NCI-H446 treated with DMSO at 0.1 percent for 48 hours (cell line): Measurements from ENCODE around the gene PALLD.

ENCODE experiments used
- DNase-seq: peaks from one replicate; lab custom pipeline; 2025; lab: John Stamatoyannopoulos, UW

The PALLD gene

DNA sequence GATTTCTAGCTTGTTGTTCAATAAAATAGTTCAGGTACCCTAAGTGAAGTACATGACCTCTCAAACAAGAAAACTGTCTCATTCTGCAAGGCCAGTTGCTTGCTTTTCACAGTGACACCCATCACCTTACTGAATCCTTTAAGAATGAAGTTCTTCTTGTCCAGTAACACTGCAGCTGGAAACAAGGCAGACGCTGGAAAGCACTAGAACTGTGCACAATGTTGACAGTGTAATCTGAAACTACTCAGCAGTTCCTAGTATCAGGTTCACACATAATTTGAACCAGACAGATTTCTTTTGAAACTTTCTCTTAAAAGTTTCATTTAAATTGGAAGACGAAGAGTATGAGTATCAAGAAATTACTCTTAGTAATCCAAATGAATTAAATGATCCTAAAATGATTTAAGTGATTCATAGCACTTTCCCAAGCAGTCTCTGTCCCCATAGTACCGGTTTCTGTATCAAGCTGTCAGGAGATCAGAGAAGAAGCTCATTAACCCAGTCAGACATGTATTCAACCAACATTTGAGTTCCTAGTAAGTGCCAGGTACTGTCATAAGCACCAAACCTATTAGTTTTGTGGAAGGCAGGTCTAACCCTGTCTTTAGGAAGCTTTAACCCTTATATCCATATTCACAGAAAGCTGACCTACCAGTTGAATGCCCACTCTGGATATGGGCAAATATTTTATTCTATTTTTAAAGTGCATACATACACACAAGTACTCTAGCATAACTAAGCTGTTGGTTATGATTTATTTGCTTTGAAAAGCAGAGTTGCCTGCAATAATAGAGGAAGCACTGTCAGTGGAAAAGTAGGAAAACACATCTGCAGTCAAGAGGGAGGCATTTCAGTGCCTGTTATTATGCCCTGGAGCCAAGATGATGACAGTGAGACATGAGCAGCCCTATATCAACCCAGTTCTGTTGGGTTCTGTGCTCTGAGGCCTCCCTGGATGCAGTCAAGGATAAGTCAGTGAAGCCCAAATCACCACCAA lies 63.6 kb downstream of the PALLD start:
- DNase-seq, result no peak

DNA sequence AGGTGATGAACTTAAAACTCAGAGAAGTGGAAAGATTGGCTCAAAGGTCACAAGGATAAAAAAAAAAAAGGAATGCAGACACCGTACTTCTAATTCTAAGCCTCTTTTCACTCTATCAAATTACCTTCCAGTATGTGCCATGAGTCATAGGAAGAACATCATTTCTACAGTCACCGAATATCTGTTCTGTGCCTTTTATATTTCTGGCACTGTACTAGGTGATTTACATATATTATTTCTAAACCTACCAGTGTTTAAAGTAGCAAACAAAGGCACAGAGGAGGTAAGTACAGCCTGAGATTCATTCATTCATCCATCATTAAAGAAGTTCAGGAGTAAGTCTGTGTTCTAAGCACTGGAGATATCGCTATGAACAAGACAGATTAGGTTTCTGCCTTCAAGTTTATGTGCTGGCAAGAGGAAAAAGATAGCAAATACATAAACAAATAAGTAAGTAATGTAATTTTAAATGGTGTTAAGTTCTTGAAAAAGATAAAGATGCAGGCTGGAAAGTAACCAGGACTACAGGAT lies 65.3 kb downstream of the PALLD start:
- no peak for DNase-seq

DNA sequence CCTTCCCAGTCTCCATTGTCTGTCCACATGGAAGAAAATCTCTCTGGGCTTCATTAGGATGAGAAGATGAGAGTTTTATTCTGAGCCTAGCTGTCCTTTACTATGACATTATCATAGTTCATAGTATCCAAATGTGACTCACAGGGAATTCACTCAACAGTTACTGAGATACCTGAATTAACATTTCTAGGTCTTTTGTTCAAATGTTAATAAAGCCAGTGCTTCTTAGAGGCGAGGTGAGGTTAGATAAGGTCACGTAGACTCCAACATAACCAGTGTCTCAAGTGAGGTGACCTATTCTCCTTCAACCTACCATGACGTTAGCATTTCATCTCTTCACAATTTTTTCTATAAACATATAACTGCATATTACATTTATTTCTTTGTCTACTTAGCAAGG lies 67.2 kb downstream of the PALLD start:
- DNase-seq, result no peak

DNA sequence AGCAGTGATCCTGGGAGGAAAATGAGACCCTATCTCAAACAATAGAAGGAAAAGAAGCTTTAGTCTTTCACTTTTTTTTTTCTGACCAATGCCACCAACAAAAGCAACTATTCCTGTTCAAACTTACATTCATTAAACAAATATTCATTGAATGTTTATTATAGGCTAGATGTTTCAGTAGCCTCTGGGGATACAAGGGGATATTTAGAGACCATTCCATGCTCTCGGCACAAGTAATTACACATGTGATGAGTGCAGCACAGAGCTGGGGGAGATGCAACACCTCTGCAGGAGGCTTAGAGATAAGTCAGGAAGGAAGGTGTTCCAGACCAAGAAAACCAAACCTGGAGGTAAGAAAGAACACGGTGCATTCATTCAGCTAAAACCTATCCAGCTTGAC lies 68.3 kb downstream of the PALLD start:
- DNase-seq, result no peak

DNA sequence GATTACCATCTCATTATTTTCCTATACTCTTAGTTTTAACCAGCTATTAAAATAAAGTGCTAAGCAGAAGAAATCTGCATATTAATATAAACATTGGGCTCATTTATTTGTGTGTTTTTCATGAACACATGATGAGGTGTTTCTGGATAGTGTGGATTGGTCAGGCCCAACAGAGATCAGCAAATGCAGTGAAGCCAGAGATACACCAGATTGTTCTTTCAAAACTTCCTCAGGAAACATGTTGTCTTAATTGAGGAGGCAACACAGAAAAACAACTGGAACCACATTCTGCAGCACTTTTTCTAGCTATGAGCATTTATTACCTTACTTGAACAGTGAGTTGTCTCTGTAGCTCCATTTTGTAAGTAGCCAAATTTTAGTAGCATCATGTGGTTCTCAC lies 69.9 kb downstream of the PALLD start:
- DNase-seq, result no peak

DNA sequence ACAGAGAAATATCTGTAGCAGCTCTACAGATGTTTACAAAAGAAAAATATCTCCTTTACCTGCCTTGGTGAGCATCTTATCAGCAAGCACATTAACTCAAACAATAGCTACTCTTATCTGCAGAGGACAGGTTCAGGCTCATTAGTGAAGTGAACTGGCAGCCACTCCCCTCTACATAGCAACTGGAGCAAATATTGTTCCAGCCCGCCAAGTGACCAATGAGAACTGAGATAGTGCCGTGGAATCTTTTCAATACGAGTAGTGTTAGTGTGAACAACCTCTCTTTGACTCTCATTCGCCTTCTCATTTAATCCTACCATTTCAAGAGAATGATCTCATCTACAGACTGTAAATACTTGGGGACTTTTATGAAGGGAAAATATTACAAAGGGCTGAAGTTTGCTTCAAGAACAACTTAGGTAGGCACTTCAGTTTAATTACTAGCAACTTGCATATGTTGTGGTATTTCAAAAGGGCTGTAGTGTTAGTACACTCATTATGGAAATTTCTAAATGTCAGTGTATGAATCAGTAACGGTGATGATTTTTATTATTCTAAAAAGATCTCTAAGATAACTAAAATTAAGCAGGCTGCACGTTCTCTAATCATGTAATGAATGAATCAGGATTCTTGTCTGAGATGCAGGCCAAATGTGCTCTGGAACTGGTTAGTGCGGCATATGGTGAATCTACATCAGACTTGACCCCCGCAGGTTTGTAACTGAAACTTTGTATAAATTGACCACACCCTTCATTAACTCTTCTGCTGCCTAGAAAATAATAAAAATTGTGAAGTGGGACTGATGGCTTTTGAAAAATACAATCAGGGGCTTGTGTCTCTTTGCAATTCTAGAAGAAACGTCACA lies 72.4 kb downstream of the PALLD start:
- DNase-seq, result peak; percentile 87

DNA sequence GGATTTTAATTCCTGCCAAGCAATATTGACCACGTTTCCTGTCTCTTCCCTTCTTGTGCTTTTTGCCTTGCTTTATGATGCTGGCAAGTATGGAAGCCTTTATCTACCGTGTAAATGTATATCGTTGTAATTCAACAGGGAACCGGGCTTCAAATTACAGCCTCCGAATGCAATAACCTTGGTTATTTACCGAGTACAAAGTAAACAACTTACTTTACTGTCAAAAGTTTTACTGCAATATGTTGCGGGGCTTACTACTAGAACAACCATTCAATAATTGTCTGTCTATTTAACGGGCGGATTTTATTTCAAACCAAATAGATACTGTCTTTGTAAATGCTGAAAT lies 73.1 kb downstream of the PALLD start:
- DNase-seq, result no peak

DNA sequence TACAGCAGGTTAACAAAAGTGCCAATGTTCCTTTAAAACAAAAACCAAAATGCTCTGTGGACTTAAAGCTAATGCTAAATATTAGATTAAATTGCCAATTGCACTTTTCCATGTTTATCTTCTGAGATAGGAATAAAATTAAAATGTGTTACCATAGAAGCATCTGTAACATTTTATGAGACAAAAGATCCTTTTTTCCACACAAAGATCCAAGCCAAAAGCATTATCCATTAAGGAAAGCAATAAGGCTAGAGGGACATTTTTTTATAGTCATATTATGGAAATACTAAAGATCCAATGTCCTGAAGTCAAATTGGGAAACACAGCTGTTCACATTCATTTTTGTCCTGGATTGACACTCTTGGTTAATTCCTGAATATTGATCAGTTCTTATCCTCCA lies 73.6 kb downstream of the PALLD start:
- DNase-seq, result peak; percentile 72

DNA sequence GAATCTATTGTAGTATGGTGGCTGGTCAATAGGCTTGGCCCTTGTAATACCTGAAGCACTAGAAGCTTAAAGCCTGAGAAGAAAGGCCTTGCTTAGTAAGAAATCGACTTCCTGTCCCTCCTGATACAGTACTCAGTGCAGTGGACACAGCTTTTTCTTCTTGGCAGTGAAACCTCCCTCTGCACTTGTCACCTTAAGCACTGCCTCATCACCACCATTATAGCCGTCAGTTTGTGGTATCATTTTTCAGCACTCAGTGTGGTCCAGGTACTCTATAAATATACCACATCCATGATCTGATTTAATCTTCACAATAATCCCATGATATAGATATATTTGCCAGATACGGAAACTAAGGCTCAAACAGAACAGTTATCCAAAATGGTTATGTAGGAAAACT lies 75.2 kb downstream of the PALLD start:
- DNase-seq, result no peak

DNA sequence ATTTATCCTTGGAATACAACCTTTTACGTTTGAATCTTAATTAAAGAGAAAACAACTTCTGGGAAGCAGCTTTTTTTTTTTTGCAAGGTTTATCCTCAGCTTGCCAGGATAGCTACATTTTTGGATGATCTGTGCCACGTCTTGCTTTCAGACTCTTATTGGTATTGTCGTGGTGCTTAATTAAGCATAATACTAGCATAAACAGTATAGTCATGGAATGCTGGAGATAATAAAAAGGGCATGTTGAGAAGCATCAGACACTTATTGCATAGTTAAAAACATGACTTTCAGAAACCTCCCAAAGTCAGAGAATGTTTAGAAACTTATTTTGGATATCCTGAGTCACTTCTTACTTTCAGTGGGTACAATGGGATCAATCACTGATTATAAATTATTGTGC lies 77.0 kb downstream of the PALLD start:
- DNase-seq, result no peak

DNA sequence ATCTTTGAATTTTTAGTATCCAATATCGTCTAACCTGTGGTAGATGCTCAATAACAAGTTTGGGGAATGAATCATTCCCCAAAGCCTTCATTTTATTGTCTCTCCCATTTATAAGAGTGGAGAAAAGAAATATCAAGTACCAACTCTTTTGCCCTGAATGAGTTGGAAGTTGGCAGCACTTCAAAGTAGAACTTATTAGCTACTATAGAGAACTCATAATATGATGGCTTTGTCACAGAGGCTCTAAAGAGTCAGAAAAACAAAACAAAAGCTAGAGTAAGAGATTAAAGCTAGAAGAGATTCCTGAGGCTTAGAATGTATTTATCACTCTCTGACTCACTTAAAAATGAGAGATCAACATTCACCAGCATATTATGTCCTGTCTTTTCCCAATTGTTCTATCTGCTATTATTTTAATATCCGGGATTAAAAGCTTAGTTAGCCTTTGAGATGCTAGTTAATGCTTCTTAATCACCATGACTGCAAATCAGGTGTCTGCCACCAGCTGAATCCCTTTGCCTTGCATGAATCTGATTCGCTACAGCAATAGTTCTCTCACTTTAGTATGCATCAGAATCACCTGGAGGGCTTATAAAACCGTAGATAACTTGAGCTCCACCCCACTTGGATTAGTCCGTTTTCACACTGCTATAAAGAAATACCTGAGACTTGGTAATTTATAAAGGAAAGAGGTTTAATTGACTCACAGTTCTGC lies 77.9 kb downstream of the PALLD start:
- peak; percentile 13 for DNase-seq

DNA sequence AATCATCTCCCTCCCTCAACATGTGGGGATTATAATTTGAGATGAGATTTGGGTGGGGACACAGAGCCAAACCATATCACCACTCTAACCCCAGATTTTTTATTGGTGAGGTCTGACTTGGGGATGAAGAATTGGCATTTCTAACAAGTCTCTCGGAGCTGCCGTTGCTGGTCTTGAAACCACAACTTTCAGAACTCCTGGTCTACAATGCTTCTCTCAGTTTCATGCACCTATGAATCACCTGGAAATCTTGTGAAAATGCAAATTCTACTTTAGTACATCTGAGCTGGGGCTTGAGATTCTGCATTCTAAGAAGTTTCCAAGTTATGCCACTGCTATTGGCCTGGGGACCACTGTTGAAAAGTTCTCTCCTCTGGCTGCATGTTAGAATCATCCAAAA lies 78.6 kb downstream of the PALLD start:
- no peak for DNase-seq

DNA sequence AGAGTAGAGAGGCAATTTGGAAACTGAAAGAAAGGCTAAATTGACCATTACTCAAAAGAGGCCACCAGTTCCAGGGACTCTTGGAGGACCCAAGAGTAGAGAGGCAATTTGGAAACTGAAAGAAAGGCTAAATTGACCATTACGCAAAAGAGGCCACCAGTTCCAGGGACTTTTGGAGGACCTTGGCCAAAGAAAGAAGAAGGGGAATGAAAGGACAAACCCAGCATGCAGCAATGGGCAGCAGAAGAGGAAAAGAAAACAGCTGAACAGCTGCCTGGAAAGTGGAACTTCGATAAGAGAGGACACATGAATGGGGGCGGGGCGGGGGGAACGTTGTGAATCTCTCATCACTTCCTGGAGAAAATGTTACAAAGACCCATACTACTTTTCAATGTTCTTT lies 80.8 kb downstream of the PALLD start:
- DNase-seq, result no peak

DNA sequence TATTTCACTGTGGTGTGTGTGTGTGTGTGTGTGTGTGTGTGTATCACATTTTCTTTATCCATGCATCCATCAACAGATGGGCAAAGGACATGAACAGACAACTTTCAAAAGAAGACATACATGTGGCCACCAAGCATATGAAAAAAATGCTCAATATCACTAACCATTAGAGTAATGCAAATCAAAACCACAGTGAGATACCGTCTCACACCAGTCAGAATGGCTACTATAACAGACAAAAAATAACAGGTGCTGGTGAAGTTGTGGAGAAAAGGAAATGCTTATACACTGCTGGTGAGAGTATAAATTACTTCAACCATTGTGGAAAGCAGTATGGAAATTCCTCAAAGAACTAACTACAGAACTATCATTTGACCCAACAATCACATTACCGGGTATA lies 83.4 kb downstream of the PALLD start:
- no peak for DNase-seq

DNA sequence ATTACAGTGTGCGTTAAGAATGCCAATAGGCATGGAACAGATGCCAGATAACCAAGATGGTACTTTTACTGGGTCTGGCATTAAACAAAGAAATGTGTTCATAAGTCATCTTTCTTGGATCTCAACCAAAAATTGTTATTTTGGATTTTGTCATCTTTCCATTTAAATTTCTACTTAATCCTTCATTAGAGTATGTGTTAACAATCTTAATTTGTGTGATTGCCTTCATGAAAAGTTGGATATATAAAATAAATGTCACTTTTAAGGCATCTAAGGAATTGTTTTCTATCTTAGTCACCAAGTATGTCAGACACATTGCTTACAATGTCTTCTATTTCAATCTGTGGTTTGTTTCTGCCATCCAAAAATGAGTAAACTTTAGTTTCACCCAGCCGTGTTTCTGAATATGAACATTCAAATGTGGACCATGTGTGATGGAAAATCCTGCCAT lies 87.5 kb downstream of the PALLD start:
- DNase-seq, result peak; percentile 89

DNA sequence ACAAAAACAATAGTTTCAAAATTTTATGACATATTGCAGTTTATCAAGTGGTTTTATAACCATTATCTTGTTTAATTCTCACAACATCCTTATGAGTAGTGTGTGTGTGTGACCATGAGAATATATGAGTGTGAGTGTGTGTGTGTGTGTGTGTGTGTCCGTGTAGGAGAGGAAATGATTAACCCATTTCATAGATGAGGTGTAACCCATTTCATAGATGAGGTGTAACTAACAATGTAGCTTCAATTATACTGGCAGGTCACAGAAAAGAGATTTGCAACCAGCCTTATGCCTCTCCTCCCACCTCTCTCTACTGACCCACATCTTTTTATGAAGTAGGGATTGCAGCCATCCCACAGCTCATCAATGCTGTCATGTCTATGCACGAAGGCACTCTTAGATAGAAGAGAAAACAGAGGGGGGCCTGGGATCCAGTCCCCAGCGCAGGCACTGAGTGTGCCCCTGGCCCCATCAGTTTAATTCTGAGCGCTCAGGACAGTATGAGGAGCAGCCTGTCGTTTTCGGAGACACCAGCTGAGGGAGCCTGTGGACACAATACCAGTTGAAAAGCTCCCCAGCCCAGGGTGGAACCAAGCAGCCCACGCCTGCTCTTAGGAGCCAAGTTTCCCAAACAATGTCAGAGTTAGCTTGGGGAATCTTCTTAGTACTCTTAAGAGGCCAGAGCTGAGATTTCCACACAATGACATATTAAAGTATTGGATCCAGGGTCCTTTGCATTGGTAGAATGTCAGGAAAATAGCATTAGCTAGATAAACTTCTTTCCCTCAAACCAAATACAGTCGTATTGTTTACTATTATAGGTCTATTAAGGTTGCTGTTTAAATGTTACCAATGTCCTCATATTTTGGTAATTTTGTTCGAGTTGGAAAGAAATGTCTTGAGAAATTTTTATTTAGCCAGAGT lies 88.6 kb downstream of the PALLD start:
- DNase-seq, result peak; percentile 68

DNA sequence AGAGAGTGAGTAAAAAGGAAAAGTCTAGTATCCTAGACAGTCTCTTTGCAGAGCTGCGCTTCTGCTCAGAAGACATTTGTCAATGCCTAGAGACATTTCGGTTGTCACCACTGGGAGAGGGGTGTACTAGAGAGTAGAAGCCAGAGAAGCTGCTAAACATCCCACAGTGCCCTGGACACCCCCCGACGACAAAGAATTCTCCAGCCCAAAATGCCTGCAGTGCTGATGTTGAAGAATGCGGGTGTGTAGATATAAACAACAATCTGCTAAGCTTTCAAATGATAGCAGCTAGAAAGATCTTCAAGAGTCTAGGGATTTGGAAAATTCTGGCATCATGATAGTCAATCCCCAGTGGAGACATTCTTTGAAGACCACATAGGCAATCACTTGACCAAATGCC lies 90.1 kb downstream of the PALLD start:
- DNase-seq, result no peak

DNA sequence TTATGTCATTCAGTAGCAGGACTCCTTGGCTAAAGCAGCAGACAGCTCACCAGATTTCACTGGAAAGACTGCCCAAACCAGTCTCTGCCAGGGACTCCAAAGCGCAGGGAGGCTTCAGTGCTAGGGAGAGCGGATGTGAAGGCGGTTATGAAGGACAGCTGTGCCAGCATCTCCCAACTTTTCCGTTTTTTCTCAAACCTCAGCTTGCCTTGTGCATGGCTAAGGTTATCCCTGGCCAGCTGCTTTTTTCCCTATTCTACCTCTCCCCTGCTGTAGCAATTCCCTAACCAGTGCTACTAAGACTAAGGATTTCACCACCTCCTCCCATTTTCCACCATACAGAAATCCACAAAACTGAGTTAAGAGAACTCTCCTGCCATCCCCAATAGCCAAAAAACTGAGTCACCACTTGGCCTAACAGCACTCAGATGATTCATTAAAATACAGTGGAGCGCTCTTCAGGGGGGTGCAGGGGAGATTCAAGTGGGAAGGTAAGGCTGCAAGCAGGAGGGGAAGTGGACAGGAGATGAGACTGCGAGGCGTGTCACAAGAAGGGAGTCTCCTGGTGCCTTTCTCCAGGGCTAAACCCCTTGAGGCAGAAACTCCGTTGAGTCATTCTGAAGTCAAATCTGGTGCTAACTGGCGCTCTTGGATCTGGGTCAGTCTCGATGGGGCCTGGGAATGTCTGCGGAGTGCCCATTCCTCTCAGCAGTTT lies 90.7 kb downstream of the PALLD start:
- DNase-seq, result peak; percentile 40

DNA sequence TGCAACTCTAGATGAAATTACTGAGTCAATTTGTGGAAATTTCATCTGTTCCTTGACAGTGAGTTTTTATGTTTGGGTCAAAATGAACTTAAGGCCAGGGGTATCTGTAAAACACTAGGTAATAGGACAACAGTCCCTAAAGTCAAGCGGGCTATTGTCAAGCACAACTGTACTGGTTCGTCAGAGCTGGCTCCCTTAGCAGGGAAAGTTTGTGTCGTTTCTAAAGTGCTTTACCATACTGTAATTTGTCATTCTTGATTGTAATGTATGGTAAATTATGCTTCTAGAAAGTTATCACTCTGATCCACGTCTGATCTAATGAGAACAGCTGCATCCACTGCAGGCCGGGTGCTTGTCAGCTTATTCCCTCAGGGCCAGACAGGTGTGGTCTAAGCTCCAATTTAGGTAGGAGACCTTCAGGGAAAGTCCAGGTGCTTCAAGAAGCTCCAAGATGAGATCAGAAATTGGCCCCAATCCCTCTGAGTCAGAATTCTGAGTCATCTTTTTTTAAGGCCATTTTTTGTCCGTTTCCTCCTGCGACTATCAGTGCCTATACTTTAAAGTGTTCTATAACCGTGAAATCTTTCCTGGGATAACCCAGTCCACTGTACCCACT lies 92.2 kb downstream of the PALLD start:
- DNase-seq, result no peak

DNA sequence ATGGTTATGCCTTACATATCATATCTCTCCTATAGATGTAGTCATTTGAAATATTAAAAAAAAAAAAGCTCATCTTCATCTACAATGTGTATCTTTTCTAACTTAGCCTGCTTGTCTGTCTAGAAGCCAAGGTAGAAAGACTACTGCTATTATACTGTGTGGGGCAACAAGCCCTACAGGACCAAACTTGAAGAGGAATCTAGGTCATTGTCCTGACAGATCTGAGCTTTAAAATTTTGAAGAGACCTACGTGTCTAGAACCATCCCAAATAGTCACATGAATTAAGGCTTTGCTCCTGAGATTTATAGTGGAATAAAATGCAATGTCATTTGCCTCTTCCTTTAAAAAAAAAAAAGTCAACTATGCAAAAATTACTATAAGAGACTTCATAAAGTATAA lies 95.8 kb downstream of the PALLD start:
- DNase-seq, result no peak
